ENCODE measurements around the gene NMRK2. TPM values are rescaled to one million over a fixed set of nuclear protein-coding genes. Genes with fewer than 3 reads are reported as not detected.

NMRK2 gene
- polyA plus RNA-seq, 6 donors from 2014 or later = not detected

DNA sequence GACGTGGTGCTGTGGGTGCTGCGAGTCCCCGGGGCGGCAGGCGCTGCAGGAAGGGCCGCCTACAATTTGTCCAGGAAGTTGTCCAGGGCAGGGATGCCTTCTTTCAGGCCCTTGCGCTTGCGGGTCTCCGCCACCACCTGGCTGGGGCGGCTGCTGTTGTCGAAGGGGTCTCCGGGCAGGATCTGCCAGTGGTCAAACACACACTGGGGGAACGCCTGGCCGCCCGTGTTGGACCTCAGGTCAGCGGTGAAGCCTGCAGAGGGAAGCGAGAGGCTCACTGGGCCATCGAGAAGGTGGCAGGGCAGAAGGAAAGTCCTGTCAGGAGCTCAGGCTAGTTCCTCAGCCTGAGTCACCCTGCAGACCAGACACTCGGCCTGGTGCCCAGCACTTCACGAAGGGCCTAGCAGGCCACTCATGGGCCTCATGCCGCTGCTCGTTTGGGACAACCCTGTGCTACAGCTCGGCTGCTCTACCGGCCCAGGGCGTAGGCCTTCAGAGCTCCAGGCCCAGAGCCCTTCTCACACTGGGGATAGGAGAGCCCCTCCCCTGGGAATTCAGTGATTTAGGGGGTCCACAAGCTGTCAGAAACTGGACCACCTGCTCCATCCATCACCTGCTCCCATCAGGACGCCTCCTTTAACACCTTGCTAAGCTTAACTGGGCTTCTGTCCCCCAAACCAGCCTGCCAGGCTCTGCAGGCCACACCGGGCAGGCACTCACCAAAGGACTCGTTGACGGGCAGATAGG lies 43.8 kb downstream of the NMRK2 start:
- peaks cover 0 to 5% of the 10 kb centered on the region in 2 donors for H3K36me3 Mint-ChIP-seq
- H3K9me3 Mint-ChIP-seq = no peaks in the 10 kb centered on the region
- H3K27ac Mint-ChIP-seq = peak overlapping the region in 3 of 6 donors; percentile 49 to 59 (median 51)
- H3K27me3 Mint-ChIP-seq = no peaks in the 10 kb centered on the region
- H3K4me3 Mint-ChIP-seq = peak overlapping the region in 1 of 8 donors; percentile 45
- ATAC-seq (ENCODE audit: low read depth in 2 of 2) (no peak), DNase-seq (no peak)
- peaks cover 7 to 15% (median 9%) of the 10 kb centered on the region in 3 donors for H3K4me1 Mint-ChIP-seq

GRCh38 chr19:3977242-3978143 lies 44.6 kb downstream of the NMRK2 start:
- H3K36me3 Mint-ChIP-seq = peaks cover 0 to 5% of the 10 kb centered on the region in 2 donors
- H3K27ac Mint-ChIP-seq = peak overlapping the region in 3 of 6 donors; percentile 49 to 59 (median 51)
- ATAC-seq (ENCODE audit: low read depth in 2 of 2) = peak; percentile 15 to 18

GRCh38 chr19:3978145-3978544 lies 45.3 kb downstream of the NMRK2 start:
- Mint-ChIP-seq H3K36me3 (peaks cover 0 to 5% of the 10 kb centered on the region in 2 donors), H3K27ac (peak overlapping the region in 3 of 6 donors; percentile 49 to 78 (median 62)), H3K4me3 (peak overlapping the region in 1 of 8 donors; percentile 35), H3K4me1 (peaks cover 9 to 21% (median 17%) of the 10 kb centered on the region in 3 donors), H3K9me3 (no peaks in the 10 kb centered on the region), H3K27me3 (no peaks in the 10 kb centered on the region)
- DNase-seq = no peak
- no peak for ATAC-seq (ENCODE audit: low read depth in 2 of 2)

More at GRCh38 chr19:3977242-3978143, 44.6 kb downstream of the NMRK2 start:
- H3K27me3 Mint-ChIP-seq = no peaks in the 10 kb centered on the region
- H3K4me1 Mint-ChIP-seq = peaks cover 7 to 15% (median 11%) of the 10 kb centered on the region in 3 donors
- peak overlapping the region in 2 of 8 donors; percentile 12 to 35 for H3K4me3 Mint-ChIP-seq
- DNase-seq = no peak
- H3K9me3 Mint-ChIP-seq = no peaks in the 10 kb centered on the region

GRCh38 chr19:3979289-3979673 lies 46.4 kb downstream of the NMRK2 start:
- no peaks in the 10 kb centered on the region for H3K27me3 Mint-ChIP-seq
- peaks cover 0 to 6% of the 10 kb centered on the region in 2 donors for H3K36me3 Mint-ChIP-seq
- no peak for DNase-seq
- no peak for ATAC-seq (ENCODE audit: low read depth in 2 of 2)
- peaks cover 21 to 32% (median 28%) of the 10 kb centered on the region in 3 donors for H3K4me1 Mint-ChIP-seq
- peak overlapping the region in 2 of 6 donors; percentile 57 to 79 for H3K27ac Mint-ChIP-seq
- peaks cover 0 to 2% (median 0%) of the 10 kb centered on the region in 7 donors for H3K9me3 Mint-ChIP-seq
- peak overlapping the region in 2 of 8 donors; percentile 61 to 74 for H3K4me3 Mint-ChIP-seq

GRCh38 chr19:3979674-3980352 lies 46.9 kb downstream of the NMRK2 start:
- H3K27me3 Mint-ChIP-seq = no peaks in the 10 kb centered on the region
- H3K27ac Mint-ChIP-seq = peak overlapping the region in 2 of 6 donors; percentile 57 to 79
- H3K9me3 Mint-ChIP-seq = peaks cover 0 to 2% (median 0%) of the 10 kb centered on the region in 7 donors
- H3K4me1 Mint-ChIP-seq = peaks cover 25 to 37% (median 32%) of the 10 kb centered on the region in 3 donors
- peaks cover 3 to 11% of the 10 kb centered on the region in 2 donors for H3K36me3 Mint-ChIP-seq
- ATAC-seq (ENCODE audit: low read depth in 2 of 2) (no peak), DNase-seq (no peak)
- peak overlapping the region in 3 of 8 donors; percentile 9 to 74 (median 61) for H3K4me3 Mint-ChIP-seq

GRCh38 chr19:3980353-3981251 lies 47.7 kb downstream of the NMRK2 start:
- Mint-ChIP-seq H3K4me1 (peaks cover 27 to 45% (median 35%) of the 10 kb centered on the region in 3 donors), H3K36me3 (peaks cover 5 to 13% of the 10 kb centered on the region in 2 donors), H3K9me3 (peaks cover 0 to 2% (median 0%) of the 10 kb centered on the region in 7 donors), H3K27me3 (no peaks in the 10 kb centered on the region), H3K27ac (peak overlapping the region in 1 of 6 donors; percentile 75), H3K4me3 (peak overlapping the region in 1 of 8 donors; percentile 59)
- ATAC-seq (ENCODE audit: low read depth in 2 of 2) (no peak), DNase-seq (no peak)

GRCh38 chr19:3981373-3981735 lies 48.5 kb downstream of the NMRK2 start:
- peaks cover 0 to 2% (median 0%) of the 10 kb centered on the region in 7 donors for H3K9me3 Mint-ChIP-seq
- H3K36me3 Mint-ChIP-seq = peaks cover 5 to 13% of the 10 kb centered on the region in 2 donors
- ATAC-seq (ENCODE audit: low read depth in 2 of 2) (no peak), DNase-seq (no peak)
- H3K4me3 Mint-ChIP-seq = peak overlapping the region in 3 of 8 donors; percentile 29 to 59 (median 52)
- H3K27ac Mint-ChIP-seq = peak overlapping the region in 2 of 6 donors; percentile 47 to 75
- no peaks in the 10 kb centered on the region for H3K27me3 Mint-ChIP-seq
- peaks cover 31 to 48% (median 42%) of the 10 kb centered on the region in 3 donors for H3K4me1 Mint-ChIP-seq

GRCh38 chr19:3981736-3982681 lies 49.1 kb downstream of the NMRK2 start:
- Mint-ChIP-seq H3K9me3 (peaks cover 0 to 2% (median 0%) of the 10 kb centered on the region in 7 donors), H3K27ac (peak overlapping the region in 1 of 6 donors; percentile 97), H3K4me3 (peak overlapping the region in 5 of 8 donors; percentile 57 to 99 (median 80)), H3K27me3 (no peaks in the 10 kb centered on the region), H3K4me1 (peaks cover 36 to 53% (median 49%) of the 10 kb centered on the region in 3 donors), H3K36me3 (peaks cover 5 to 13% of the 10 kb centered on the region in 2 donors)
- no peak for DNase-seq
- ATAC-seq (ENCODE audit: low read depth in 2 of 2) = no peak

DNA sequence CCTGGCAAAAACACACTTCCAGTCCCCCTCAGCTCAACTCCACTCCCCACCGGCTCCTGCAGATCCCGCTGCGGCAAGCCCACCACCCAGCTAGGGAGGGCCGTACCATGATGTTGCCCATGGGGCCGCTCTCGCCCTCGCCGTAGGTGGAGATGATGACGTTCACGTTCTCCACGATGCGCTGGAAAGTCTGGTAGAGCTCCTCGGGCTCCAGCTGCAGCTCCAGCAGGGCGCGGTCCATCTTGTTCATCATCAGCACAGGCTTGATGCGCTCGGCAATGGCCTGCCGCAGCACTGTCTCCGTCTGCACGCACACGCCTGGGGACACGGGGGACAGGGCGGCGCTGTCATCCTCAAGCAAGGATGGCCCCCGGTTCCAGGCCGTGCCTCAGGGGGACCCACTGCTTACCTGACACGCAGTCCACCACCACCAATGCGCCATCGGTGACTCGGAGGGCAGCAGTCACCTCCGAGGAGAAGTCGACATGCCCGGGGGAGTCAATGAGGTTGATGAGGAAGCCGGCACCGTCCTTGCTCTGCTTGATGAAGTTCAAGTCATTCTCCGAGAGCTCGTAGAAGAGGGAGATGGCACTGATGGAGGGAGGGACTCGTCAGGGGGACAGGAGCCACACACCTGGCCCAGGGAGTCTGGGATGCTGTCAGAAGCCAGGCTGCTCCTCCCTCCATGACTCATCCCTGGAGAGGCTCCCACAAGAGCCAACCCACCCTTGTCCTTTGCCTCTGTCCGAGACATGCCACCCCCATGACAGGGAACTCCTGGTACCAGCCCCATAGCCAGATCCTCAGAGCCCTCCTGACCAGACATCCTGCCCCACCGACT lies 50.1 kb downstream of the NMRK2 start:
- Mint-ChIP-seq H3K4me1 (peaks cover 36 to 61% (median 56%) of the 10 kb centered on the region in 3 donors), H3K27me3 (no peaks in the 10 kb centered on the region), H3K4me3 (peak overlapping the region; percentile 80 to 99 (median 98)), H3K36me3 (peaks cover 5 to 11% of the 10 kb centered on the region in 2 donors), H3K27ac (peak overlapping the region; percentile 49 to 98 (median 85)), H3K9me3 (peaks cover 0 to 2% (median 0%) of the 10 kb centered on the region in 7 donors)
- no peak for DNase-seq
- no peak for ATAC-seq (ENCODE audit: low read depth in 2 of 2)

DNA sequence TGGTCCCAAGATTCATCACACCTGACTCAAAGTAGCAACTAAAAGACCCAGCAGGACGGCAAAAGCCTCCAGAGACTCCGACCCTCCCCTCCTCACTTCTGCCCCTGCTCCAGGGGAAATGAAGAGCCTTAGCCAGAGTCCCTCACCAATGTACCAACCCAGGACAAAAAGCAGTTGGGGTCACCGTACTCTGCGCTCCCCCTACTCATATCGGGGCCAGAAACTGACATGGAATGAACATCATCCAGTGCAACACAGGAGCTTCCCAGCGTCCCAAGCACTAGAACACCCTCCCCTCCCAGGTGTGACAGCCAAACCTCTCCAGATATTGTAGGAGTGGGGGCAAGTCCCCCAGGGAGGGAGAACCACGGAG lies 50.7 kb downstream of the NMRK2 start:
- Mint-ChIP-seq H3K36me3 (peaks cover 5 to 8% of the 10 kb centered on the region in 2 donors), H3K27me3 (no peaks in the 10 kb centered on the region), H3K27ac (peak overlapping the region; percentile 49 to 99 (median 98)), H3K4me3 (peak overlapping the region; percentile 80 to 99 (median 98)), H3K4me1 (peaks cover 33 to 63% (median 57%) of the 10 kb centered on the region in 3 donors), H3K9me3 (peaks cover 0 to 2% (median 0%) of the 10 kb centered on the region in 7 donors)
- DNase-seq (no peak), ATAC-seq (ENCODE audit: low read depth in 2 of 2) (no peak)

Measured in naive B cell (primary cell).